Ramos (cell line): ENCODE measurements around the gene BTBD17.

Experiments
- in situ Hi-C: fragments of 300-500 bp; cut with MboI; formaldehyde crosslinking; loops from one replicate; pipeline ENCODE4 v1.14.3; 2022; ENCODE audit warnings: low sequenced_read_pairs; ENCODE audit not compliant: unreplicated experiment

Gene BTBD17

DNA sequence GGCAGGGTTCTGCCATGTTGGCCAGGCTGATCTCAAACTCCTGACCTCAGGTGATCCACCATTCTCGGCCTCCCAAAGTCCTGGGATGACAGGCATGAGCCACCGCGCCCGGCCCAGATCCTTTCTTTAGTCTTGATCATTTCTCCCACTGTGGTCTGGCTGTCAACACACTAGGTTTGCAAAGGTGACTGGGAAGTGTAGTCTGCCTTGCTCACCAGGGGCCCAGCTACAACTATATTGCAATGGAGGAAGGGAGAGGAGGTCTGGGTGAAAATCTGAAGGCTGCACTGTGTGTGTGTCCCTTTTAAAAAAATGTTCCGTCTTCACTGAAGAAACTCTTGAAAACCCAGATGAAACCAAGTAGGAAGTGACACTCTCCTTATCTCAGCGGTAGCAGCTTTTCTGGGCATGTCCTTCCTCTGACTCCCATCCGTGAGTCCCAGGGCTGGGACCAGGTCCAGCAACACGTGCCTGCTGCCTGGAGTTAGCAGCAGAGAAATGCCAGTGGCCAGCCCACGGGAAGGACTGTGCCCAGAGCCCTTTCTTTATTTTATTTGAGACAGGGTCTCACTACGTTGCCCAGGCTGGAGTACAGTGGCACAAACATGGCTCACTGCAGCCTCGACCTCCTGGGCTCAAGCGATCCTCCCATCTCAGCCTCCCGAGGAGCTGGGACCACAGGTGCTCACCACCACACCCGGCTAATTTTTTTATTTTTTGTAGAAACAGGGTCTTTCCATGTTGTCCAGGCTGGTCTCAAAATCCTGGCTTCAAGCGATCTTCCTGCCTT lies 53.5 kb downstream of the BTBD17 start:
- in situ Hi-C loops = no loop called here
